NCI-H2171 treated with DMSO at 0.1 percent for 48 hours (cell line): ENCODE data around the gene COL23A1.

Source experiments
- DNase-seq: peaks from one replicate; lab custom pipeline; 2025; lab: John Stamatoyannopoulos, UW

Gene COL23A1

GRCh38 chr5:178224403-178224802 lies 365.8 kb downstream of the COL23A1 start:
- DNase-seq, result no peak

DNA sequence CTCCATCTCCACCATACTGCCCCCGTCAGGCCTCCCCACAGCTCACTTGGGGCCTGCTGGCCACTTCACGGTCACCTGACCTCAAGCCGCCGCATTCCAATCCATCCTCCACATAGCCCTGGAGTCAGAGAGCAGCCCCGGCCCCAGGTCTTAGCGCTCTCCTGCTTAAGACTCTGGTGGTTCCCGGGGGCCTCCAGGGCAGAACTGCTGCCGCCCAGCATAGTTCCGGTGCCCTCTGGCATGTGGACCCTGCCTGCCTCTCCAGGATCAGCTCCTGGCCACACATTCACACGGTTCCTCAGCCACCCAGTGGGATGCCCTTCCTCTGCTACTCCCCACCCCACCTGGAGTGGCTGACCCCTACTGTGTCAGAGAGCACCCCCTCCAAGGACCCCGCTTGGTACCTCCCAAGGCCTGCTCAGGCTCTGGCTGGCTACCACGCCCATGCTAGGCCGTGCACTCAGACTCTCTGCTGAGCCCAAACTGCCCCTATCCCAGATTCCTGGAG lies 366.3 kb downstream of the COL23A1 start:
- DNase-seq, result no peak

DNA sequence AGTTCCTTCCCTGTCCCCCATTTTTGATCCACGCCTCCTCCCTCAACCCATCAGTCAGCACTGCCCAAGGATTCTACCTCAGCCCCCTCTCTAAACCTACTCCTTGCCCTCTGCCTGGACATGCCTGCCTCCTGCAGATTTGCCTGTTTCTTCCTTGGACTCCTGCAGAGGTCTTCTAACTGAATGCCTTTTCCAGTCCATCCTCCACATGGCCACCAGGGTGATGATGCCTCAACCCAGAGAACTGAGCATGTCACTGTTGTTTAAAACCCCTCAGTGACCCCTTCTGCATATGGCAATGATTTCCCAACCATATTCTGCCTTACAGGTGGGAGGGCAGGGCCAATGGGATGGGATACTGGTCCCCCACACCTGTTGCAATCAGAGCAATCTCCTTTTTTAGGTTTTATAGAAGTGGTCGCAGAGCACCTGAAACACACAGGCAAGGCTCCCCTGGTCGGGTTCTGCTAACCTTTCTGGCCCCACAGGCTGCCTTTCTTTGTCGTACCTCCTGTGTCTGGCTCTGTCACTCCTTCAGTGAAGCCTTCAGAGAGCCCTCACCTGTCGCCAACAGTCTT lies 366.9 kb downstream of the COL23A1 start:
- DNase-seq, result no peak

DNA sequence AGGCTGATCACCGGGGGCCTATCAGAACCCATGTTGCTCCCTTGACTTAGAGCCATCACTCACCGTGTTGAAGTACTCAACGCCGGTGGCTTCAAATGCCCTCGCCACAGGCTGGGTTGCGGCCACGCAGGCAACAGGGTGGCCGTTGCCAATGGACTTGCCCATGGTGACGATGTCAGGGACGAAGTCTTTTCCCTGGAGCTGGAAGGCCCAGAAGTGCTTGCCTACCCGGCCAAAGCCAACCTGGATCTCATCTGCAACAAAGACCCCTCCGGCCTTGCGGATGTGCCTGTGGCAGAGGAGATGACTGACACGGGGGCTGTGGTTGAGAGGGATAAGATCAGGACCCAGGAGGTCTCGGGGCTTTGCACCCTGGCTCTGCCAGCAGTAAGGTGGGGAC lies 367.9 kb downstream of the COL23A1 start:
- no peak for DNase-seq

DNA sequence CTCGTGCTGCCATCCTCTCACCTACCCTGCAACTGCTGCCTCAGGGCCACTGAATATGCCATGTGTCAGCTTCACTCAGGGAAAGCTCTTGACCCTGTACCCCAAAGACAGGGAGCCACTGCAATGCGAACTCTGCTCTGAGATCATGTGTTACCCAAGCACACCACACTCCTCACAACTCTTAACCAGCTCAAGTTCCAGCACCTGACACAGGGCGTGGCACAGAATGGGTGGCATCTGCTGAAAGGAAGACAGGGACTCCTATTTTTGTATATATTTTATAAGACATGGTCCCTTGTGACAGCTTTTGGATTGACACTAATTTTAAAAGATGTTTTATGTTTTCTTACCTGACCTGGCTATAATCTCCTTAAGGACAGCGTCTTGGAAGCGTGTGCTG lies 368.3 kb downstream of the COL23A1 start:
- DNase-seq, result no peak

DNA sequence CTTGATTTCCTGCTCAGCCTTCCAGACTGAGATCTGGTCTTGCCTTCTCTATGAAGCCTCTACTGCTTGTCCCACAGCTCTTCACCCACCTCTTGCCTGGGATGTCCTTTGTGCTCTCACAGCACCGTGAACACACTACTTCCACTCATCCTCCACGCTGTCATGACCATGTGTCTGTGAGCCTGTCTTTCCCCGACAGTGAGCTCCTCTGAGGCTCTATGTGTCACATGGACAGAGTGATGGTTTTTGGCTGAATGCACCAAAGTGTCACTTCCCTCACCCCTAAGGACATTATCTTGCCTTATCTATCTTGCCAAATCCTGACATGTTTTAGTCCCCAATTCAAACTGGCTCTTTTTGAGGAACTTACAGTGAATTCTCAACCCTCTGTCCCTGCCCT lies 368.9 kb downstream of the COL23A1 start:
- no peak for DNase-seq

DNA sequence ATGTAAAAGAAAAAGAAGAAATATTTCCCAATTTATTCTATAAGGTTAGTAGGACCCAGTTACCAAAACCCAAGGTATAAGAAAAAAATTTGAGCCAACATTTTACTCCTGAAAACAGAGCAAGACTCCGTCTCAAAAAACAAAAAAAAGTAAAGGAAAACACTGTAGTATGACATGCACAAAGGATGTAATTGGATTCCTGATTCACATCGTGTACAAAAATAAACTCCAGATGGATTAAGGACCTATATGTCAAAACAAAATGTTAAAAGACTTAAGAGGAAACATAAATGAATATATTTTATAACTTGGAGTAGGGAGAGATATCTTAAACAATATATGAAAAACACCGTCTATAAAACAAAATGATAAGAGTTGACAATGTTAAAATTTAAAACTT lies 371.4 kb downstream of the COL23A1 start:
- DNase-seq, result no peak

- DNase-seq, result no peak
Measured at GRCh38 chr5:178218237-178218776, 371.9 kb downstream of the COL23A1 start.

- no peak for DNase-seq
Measured at GRCh38 chr5:178216779-178217178, 373.4 kb downstream of the COL23A1 start.

DNA sequence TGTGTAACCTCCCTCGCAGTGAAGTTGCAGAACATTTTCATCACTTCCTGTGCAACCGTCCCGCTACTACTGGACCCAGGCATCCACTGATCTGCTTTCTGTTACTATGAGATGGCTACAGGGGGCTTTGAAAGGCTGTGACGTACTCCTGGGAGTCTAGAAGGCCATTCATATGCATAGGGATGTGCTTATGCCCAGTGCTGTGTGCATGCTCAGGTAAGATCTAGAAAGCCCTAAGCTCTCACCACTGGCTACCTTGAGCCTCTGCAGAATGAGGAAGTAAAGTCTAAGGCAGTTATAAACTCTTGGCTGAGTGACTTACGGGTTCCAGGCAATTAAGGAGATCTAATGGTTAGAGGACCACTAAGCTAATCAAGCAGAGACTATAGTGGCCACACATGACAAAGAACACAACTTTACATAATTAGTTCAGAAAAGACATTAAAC lies 374.1 kb downstream of the COL23A1 start:
- no peak for DNase-seq

DNA sequence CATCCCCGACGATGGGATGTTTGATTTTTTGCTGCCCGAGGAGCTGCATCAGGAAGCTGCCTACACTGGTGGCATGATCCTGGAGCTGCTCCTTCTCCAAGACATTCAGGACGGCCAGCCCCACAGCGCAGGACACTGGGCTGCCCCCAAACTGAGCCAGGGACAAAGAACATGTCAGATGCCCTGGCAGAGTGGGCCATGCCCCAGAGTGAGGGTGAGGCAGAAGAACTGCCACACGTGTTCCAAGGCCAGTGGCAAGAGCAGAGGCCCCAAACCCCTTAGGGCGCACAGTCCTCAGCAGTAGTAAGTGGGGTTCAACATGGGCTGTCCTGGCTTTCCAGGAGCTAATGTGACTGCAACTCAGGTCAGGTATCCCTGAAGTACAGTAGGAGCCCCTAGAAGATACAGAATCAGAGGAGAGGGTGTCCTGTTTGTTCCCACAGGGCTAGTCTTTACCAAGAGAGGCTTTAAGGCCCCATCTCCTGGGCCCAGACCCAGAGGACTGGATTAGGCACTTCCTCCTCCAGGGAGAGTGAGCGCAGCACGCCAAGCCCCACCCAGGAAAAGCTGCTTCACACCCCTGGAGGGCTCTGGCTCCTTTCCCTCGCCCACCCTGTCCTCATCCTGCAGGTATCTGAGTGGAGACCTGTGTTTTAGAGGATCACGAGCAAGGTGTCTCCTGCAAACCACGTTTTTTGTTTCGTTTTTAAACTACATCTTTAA lies 374.8 kb downstream of the COL23A1 start:
- no peak for DNase-seq

DNA sequence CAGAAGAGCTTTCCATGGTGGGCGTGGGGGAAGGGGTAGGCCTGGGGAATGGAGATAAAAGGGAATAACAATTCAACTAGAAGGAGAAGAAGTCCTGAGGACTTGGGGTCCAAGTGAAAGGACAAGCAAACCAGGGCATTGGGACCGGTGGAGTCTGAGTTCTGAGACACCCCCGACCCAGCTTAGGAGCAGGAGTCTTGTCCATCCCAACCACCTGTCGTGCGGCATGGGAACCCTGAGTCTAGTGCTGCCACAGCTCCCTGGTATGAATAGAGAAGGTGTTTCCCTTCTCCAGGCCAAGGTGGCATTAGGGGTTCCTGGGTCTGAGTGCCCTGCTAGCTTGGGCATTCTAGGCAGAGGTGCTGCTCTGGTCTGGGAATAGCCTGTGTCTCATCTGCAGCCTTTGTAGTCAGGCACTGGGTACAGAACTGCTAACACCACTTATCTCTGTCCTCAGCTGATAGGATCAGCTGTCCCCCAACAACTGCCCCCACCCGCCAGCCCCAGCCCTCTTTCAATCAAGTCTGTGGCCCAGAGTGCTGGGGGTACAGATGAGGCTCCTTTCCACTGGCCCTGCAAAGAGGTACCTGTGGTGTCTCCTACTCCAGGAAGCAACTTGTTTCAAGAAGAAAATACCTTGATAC lies 375.9 kb downstream of the COL23A1 start:
- DNase-seq, result no peak

DNA sequence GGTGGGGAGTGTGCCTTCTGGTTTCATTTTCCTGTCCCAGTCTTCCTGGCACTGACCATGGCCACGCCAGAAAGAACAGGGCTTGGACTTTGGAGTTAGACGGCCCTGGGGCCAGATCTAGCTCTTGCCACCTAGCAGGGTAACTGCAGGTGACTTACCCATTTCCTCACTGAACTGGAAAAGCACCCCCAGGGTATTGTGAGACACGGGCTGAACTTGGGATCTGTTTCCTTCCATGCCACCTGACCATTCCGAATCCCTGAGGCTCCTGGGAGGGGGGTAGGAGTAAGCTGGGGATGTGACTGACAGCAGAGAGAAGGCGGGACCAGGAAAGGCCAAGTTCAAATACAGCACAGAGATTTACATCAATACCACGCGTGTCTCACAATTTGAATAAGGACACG lies 376.4 kb downstream of the COL23A1 start:
- no peak for DNase-seq

DNA sequence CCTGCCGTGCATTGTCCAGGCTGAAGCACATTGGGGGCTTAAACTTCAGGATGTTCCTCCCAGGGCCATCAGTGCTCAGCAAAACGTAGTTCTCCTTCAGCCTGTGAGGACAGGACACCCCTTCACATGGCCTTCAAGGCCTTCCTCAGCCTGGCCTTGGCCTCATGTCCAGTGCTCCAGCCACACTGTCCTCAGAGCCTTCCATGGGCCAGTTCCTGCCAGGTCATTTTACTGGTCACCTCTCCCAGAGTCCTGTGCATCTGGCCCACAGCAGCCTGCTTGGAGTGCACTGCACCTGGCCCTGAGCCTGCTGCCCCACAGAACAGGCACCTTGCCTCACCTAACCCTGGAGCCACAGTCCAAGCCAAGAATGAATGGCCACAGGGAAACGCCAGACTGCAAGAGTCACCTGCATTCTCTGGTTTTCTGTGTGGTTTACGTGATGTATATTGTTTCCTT lies 377.2 kb downstream of the COL23A1 start:
- no peak for DNase-seq

- DNase-seq, result no peak
Measured at GRCh38 chr5:178212241-178213002, 377.8 kb downstream of the COL23A1 start.

DNA sequence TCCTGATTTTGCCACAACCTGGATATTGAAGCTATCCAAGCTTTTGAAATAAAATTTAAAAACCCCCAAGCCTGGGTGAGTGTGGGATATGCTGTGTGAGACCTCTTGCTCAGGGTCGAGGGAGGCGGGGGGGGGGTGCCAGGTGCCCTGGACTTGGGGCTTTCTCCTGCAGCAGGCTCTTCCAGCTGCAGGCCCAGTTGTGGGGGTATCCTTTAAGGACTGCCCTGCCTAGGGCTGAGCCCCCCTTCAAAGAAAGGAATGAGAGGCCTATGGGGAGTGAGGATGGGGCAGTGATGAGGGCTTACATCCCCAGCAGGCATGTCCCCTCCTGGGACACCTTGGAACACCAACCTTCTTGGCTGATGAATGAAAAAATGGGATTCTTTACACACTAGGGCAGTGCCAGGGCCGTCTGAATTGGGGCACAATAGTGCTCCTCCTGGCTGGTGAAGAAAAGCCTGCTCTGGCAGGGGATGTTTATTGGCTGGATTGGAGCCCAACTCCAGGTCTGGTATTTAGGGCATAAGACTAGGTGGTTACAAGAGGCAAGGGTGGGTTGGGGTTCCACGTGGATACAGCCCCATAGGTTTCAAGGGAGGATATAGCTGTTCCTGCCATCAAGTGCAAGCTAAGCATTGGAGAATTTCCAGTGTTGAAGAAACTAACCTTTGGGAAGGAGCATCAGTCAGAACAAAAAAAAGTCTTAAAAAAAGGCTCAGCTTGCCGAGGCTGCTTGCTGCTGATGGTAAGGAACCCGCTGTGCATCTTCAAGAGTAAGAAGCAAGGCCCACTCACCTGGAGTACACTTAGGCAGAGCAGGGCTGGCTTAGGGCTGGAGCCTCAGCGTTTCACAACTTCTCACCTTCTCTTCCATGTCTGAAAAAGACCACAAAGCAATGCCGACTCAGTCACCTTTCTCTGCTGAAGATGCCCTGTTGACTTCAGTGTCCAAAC lies 378.8 kb downstream of the COL23A1 start:
- DNase-seq, result no peak

- no peak for DNase-seq
Measured at GRCh38 chr5:178210686-178211085, 379.5 kb downstream of the COL23A1 start.

GRCh38 chr5:178210073-178210535 lies 380.1 kb downstream of the COL23A1 start:
- DNase-seq, result no peak

DNA sequence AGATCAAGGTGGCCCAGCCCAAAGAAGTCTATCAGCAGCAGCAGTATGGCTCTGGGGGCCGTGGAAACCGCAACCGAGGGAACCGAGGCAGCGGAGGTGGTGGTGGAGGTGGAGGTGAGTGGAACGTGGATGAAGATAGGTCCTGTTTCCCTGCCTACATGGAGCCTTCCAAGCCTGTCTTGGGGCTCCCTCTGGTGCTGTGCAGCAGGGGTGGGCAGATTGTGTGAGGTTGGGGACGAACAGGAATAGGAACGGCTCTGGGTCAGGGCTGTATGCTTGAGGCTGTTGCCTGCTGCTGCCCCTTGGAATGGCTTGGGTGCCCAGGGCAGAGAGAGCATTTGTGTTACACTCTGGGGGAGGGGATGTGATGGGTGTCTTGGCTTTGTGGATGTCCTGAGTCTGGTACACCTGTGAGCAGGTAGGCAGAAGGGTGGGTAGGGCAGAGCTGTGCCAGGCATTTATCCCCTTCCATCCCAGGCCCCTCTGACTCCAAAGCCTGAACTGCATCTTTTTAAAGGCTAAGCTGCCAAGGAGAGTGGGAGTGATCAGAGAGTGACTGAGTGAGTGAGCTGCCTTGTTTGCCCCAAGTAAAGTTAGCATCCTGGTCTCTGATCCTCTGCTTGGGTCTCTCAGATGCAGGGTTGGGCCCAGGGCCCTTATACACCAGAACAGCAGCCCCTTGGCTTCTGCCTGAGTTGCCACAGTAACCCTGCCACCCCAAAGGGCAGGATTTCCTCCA lies 380.7 kb downstream of the COL23A1 start:
- no peak for DNase-seq
